ENCODE results near the gene CTNNBL1.

- TF ChIP-seq CTCF (IDR thresholded peaks at IDR 0.05) (no peak), MAX (IDR thresholded peaks at IDR 0.05; ENCODE audit: low read depth) (no peak), RXRA (IDR thresholded peaks at IDR 0.05; ENCODE audit: borderline replicate concordance, low read depth) (no peak), SIN3A (IDR thresholded peaks at IDR 0.05; ENCODE audit: borderline replicate concordance, low read depth, low read length) (no peak; the same call in 1 of the 2 replicates), FOXM1 (IDR thresholded peaks at IDR 0.05; ENCODE audit: low read depth) (no peak)
Observed at GRCh38 chr20:37693242-37693634, 592 bp upstream of the CTNNBL1 start.

Measured in SK-N-SH (cell line).